BJ (cell line): ENCODE measurements around the gene SAP30. TPM values are rescaled to one million over a fixed set of nuclear protein-coding genes. Genes with fewer than 3 reads are reported as not detected.

Experiments used
- CTCF ChIA-PET: fragments of 350-600 bp; formaldehyde crosslinking; extraction: SDS; loops from one replicate; lab custom pipeline; 2021; ENCODE audit warnings: antibody characterized with exemption, inconsistent platforms; lab: Yijun Ruan, JAX
- POLR2A ChIA-PET: fragments of 300-600 bp; sonication (Branson Sonifier 250); formaldehyde crosslinking; extraction: SDS; loops from one replicate; lab custom pipeline; 2021; ENCODE audit warnings: antibody characterized with exemption; lab: Charles Lee
- DNase-seq: peaks from one replicate; pipeline ENCODE4 v3.0.0-alpha.2; 2011; ENCODE audit warnings: low read depth
- H3K27me3 ChIP-seq: 2 replicates; pipeline ENCODE4 v1.6.0; 2011; ENCODE audit warnings: low read length; ENCODE audit not compliant: control insufficient read depth, insufficient read depth
- H3K36me3 ChIP-seq: 2 replicates; pipeline ENCODE4 v1.5.1; 2011; ENCODE audit warnings: low read length; ENCODE audit not compliant: control insufficient read depth, insufficient read depth
- H3K4me3 ChIP-seq: 2 replicates; pipeline ENCODE4 v1.5.1; 2011; ENCODE audit warnings: low read depth, mild to moderate bottlenecking, control low read depth, low read length
- polyA plus RNA-seq: library from polyadenylated mRNA; depleted of rRNA; stranded (reverse); fragments of >200 nt; gene quantifications from 2 replicates; pipeline ENCODE4 v1.2.3, GENCODE V29; 2011
- TF ChIP-seq, protein P1 (sequence below): IDR thresholded peaks from 2 replicates; pipeline ENCODE4 v1.5.1; 2011; ENCODE audit warnings: low read depth, mild to moderate bottlenecking, control low read depth, inconsistent platforms, low read length, moderate library complexity; ENCODE audit not compliant: insufficient read depth

Gene SAP30
- polyA plus RNA-seq, 1 experiment: 3.7 TPM

DNA sequence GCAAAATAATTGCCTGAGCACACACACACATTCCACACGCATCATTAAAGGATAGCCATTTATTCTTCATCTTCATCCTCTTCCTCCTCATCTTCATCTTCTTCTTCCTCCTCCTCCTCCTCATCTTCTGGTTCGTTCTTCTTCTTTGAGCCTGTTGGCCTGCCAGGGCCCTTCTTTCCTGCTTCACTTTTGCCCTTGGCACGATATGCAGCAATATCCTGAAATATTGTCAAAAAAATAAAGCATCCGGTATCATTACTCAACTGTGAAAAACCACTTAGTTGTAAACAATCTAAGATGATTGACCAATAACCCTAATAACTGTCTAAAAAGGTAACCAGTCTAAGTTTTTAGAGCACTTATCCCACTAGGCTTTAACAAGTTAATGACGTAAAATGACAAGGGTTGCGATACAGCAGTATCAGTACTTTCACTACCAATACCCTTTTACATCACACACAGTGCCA lies 38.7 kb upstream of the SAP30 start:
- H3K36me3 ChIP-seq: peaks cover 2% of the 10 kb centered on the region
- H3K27me3 ChIP-seq: no peaks in the 10 kb centered on the region
- ChIA-PET CTCF (interaction anchor here (0.9 to 1.7 kb wide), 5 partner anchors 12 to 89 kb away, joined by 3 to 7 read pairs (median 3); no protein-coding TSS in a partner anchor), POLR2A (no interaction called here)
- peak overlapping the region; percentile 100 for H3K4me3 ChIP-seq
- TF ChIP-seq, protein P1, sequence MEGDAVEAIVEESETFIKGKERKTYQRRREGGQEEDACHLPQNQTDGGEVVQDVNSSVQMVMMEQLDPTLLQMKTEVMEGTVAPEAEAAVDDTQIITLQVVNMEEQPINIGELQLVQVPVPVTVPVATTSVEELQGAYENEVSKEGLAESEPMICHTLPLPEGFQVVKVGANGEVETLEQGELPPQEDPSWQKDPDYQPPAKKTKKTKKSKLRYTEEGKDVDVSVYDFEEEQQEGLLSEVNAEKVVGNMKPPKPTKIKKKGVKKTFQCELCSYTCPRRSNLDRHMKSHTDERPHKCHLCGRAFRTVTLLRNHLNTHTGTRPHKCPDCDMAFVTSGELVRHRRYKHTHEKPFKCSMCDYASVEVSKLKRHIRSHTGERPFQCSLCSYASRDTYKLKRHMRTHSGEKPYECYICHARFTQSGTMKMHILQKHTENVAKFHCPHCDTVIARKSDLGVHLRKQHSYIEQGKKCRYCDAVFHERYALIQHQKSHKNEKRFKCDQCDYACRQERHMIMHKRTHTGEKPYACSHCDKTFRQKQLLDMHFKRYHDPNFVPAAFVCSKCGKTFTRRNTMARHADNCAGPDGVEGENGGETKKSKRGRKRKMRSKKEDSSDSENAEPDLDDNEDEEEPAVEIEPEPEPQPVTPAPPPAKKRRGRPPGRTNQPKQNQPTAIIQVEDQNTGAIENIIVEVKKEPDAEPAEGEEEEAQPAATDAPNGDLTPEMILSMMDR: no peak
- DNase-seq: no peak

DNA sequence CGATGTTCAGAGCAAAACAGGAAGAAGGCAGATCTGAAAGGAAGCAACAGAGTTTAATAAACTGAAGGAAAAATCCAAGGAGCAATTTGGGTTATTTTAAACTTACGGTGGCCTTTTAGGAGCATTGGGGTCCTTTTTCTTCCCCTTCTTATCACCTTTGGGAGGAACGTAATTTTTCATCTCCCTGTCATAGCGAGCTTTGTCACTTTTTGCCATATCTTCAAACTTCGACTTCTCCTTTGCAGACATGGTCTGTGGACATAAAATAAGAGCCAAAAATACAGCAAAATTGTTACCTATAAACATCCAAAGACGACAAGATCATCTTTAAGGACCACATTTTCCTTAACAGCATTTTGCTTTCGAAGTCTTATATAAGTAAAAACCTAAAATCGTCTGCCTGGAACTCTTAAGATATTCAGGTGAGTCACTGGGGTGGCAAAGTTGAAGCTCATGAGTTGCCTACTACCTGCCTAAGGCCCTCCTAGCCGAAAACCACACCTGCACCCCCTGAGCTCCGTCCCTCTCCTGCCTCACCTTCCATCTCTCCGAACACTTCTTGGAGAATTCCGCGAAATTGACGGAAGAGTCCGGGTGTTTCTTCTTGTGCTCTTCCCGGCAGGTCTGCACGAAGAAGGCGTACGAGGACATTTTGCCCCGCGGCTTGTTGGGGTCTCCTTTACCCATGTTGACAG lies 37.6 kb upstream of the SAP30 start:
- CTCF ChIA-PET: interaction anchor here (1.1 to 4.5 kb wide), 3 partner anchors 15 to 86 kb away, joined by 3 to 20 read pairs (median 5); no protein-coding TSS in a partner anchor
- Histone ChIP-seq H3K4me3 (peak overlapping the region; percentile 100), H3K27me3 (no peaks in the 10 kb centered on the region), H3K36me3 (peaks cover 2% of the 10 kb centered on the region)
- POLR2A ChIA-PET: interaction anchor here (3.1 kb wide), 1 partner anchor 37 kb away, joined by 19 read pairs; the partner anchor contains the start of gene SAP30
- TF ChIP-seq, protein P1: no peak
- no peak for DNase-seq

DNA sequence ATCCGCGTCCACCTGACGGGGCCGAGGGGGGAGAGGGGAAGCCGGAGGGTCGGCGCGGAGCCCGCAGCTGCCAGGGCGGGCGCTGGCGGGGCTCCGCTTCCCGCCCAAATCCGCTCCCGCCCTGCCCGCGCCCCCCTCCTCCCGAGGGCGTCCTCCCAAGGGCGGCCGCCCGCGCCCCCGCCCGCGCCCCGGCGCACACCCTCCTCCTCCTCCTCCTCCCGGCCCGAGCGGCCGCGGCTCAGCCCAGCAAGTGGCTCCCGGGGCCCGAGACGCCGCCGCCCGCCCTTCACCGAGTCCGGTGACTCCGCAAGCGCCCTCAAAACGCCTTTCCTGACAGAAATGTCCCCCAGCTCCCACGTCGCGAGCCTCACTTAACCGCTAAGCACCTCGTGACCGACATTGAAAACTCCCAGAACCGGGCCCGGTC lies 37.1 kb upstream of the SAP30 start:
- POLR2A ChIA-PET: interaction anchor here (1.0 to 3.1 kb wide), 3 partner anchors 37 to 92 kb away, joined by 3 to 19 read pairs (median 5); partner anchors contain the start of gene SAP30
- Histone ChIP-seq H3K4me3 (peak overlapping the region; percentile 100), H3K27me3 (no peaks in the 10 kb centered on the region), H3K36me3 (no peaks in the 10 kb centered on the region; the same call in 1 of the 2 replicates)
- CTCF ChIA-PET: interaction anchor here (1.3 to 4.5 kb wide), 5 partner anchors 16 to 84 kb away, joined by 3 to 20 read pairs (median 5); no protein-coding TSS in a partner anchor
- DNase-seq: no peak
- TF ChIP-seq, protein P1: no peak

DNA sequence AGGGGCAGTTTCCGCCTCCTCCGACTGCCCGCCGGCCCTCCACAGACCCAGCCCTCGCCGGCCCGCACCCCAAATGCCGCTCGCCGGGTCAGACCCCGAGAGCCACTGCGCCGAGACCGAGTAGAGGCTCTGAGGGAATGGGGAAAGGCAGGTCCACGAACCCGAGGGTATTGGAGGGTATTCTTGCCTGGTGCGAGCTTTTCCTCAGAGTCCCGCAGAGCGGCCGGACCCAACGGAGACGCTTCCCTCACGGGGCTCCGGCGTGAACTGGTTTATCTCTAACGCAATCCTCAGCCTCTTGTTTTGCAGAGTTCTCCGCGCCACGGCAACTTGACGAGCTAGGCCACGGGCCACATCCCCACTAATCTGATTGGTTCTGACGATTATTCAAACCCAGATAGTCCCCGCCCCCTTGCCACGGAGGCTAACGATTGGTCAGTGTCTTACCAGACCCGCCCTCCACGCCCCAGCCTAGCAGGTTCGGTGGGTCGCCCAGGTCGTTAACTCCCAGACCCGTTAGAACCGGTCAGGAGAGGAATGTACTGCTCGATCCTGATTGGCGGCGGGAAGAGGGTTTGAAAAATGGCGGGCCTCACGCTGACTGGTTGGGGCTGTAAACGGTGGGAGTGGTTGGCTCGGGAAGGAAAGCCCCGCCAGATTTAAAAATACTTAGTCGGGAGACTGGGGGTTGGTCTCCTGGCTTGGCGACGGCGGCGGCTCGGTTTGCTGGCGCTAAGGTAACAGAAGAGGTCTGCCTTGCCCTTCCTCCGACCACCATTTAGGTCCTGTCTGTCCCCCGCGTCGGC lies 36.5 kb upstream of the SAP30 start, which contains the start of gene HMGB2:
Gene HMGB2 (minus strand): TSS at position 274 of the 806 bp plus-strand sequence. CDS start 709 bp downstream, outside the sequence.
- TF ChIP-seq, protein P1: no peak
- ChIA-PET POLR2A (interaction anchor here (0.6 to 3.1 kb wide), 4 partner anchors 33 to 91 kb away, joined by 3 to 19 read pairs (median 4); partner anchors contain the start of gene SAP30), CTCF (interaction anchor here (0.6 to 4.5 kb wide), 8 partner anchors 12 to 87 kb away, joined by 3 to 20 read pairs (median 3); no protein-coding TSS in a partner anchor)
- peak within 1 kb of the TSS; percentile 100 for H3K4me3 ChIP-seq
- no peaks in the 10 kb centered on the region for H3K27me3 ChIP-seq
- no peaks in the 10 kb centered on the region; the same call in 1 of the 2 replicates for H3K36me3 ChIP-seq
- peak; percentile 100 for DNase-seq
